AG09319 (cell line): ENCODE measurements around the gene IL1RL2.

Experiments
- DNase-seq: peaks from one replicate; pipeline ENCODE4 v3.0.0-alpha.2; 2010; ENCODE audit warnings: low read depth; ENCODE audit errors: extremely low read depth
- TF ChIP-seq, protein P1 (sequence below): IDR thresholded peaks from 2 replicates; pipeline ENCODE4 v1.5.1; 2011; ENCODE audit warnings: low read depth, mild to moderate bottlenecking, inconsistent platforms, low read length, moderate library complexity

Gene IL1RL2

GRCh38 chr2:102282678-102283091, 95.9 kb downstream of the IL1RL2 start:
- DNase-seq: no peak
- TF ChIP-seq, protein P1, sequence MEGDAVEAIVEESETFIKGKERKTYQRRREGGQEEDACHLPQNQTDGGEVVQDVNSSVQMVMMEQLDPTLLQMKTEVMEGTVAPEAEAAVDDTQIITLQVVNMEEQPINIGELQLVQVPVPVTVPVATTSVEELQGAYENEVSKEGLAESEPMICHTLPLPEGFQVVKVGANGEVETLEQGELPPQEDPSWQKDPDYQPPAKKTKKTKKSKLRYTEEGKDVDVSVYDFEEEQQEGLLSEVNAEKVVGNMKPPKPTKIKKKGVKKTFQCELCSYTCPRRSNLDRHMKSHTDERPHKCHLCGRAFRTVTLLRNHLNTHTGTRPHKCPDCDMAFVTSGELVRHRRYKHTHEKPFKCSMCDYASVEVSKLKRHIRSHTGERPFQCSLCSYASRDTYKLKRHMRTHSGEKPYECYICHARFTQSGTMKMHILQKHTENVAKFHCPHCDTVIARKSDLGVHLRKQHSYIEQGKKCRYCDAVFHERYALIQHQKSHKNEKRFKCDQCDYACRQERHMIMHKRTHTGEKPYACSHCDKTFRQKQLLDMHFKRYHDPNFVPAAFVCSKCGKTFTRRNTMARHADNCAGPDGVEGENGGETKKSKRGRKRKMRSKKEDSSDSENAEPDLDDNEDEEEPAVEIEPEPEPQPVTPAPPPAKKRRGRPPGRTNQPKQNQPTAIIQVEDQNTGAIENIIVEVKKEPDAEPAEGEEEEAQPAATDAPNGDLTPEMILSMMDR: no peak

DNA sequence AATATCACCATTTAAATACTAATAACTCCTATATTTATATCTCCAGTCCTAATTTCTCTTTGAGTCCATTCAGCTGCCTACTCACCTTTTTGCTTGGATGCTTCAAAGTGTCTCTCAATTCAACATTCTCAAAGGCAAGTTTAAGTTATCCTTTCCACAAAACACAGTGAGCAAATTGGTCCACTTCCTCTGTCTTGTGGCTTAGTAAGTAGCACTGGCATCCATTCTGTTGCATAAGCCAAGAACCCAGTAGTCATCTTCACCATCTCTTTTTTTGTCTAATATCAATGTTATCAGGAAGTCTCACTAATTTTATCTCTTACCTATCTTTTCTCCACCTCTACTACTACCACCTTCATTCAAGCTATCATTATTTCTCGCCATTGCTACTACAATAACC, 97.2 kb downstream of the IL1RL2 start:
- no peak for DNase-seq
- TF ChIP-seq, protein P1: no peak

DNA sequence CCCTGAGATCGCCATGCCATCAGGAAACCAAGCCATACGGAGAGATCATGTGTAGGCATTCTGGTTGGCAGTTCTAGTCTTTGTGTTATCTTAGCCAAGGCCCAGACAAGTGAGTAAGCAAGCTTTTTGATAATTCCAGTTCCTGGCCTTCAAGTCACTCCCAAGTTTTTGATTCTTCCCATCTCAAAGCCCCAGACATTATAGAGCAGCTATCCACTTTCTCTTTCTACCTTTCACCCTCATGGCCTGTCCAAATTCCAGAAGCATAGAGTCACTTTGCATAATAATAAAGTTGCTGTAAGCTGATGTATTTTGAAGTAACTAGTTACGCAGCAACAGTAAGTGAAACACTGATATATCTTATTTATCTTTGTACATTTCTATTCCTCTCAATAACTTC, 97.8 kb downstream of the IL1RL2 start:
- no peak for DNase-seq
- TF ChIP-seq, protein P1: no peak

DNA sequence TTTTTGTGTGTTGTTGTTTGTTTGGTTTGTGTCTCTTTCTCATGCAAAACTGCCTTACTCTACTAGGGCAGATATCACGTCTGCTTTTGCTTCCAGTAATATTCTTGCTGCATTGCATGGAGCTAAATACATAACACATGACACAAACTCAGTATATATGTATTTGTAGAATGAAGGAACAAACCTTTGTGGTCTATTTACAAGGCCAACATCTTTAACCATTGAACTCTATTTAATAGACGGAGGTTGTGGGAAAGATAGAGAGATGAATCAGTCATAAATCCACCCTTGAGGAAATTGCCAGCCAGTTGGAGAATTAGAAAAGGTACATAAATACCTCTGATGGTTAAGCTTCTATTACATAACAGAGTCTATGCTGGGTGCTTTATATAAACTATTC, 98.5 kb downstream of the IL1RL2 start:
- TF ChIP-seq, protein P1: no peak
- DNase-seq: no peak

- TF ChIP-seq, protein P1: no peak
- no peak for DNase-seq
These were observed 99.2 kb downstream of the IL1RL2 start for GRCh38 chr2:102286041-102286440.

DNA sequence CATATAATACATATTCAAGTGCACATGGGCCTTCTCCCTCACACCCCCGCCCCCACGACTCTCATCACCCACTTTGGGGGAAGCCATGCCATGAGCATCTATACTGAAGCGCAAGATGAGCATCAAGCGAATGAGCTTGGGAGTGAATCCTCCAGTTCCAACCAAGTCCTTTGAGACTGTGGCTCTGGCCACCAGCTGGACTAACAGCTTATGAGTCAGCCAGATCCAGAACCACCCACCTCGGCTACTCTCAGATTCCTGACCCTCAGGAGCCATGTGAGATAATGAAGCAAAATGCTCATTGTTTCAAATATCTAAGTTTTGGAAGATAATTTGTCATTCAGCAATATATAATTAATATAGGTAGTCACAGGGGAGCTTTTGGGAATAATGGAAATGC, 102.3 kb downstream of the IL1RL2 start:
- TF ChIP-seq, protein P1: no peak
- DNase-seq: no peak
